Right ventricle myocardium inferior (tissue), 1 donor: ENCODE data around the gene GRID1. TPM values are rescaled to one million over a fixed set of nuclear protein-coding genes. Genes with fewer than 3 reads are reported as not detected.
"Not testable (repeated sequence)": the region's sequence is repeated elsewhere in the genome, so short reads cannot be mapped to it uniquely, and the experiment has no call there.

Experiments used
- ATAC-seq: fragments of 200-7000 bp; cut with Tn5 transposase; one replicate; pipeline ENCODE4 v1.9.1; 2020; ENCODE audit warnings: mild to moderate bottlenecking, moderate library complexity
- DNase-seq: peaks from one replicate; pipeline ENCODE4 v3.0.0; 2021; ENCODE audit errors: missing footprints
- intact Hi-C: fragments of 100-400 bp; cut with DNase I; formaldehyde crosslinking; loops from one replicate; pipeline ENCODE4 v1.11.0; 2022
- total RNA-seq: library from RNA; stranded (reverse); fragmentation: NEBNext Ultra II Directional; extraction: Animal tissue kit (Norgen Biotek cat#: 25700); gene quantifications from one replicate; pipeline ENCODE4 v1.2.1, GENCODE V29; 2021
- donor health status: DM: no; HTN: yes; CAD: no; lungs with severe emphysema.

GRID1 gene
- total RNA-seq, 1 donor from 2014 or later = 1.3 TPM

GRCh38 chr10:86179153-86179524 is 187.5 kb downstream of the GRID1 start:
- intact Hi-C loops = no loop called here
- DNase-seq (no peak), ATAC-seq (no peak)

DNA sequence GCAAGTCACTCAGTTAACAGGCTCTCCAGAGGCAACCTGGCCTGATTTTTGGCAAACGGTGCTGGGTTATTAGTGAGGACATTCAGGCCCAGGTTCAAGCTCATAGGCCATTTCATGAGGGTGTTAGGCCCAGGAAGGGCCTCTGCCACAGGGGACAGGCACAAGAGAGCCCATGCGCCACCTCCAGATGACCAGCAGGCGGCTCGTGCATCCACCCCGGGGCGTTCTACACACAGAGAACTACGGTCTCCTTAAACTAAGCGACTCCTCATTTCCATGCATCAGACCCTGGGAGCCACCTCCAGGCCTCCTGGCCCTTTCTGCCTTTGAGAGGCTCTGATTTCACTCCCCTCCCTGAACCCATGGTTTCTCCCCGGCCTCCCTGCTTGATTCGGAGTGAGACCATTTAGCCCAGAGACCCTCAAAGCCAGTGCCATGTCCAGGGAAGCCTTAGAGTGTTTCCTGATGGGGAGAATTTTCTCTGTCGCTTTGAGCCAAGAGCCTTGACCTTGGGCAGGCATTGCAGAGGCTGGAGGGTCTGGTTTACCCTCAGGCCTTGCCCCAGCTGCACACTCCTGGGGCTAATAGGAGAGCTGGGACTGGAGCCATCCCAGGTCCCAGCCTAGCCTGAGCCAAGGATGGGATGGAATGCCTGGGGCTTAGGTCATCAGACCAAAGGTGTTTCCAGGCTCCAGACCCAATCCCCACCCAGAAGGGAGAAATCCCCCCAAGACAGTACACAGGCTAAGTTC is 188.0 kb downstream of the GRID1 start:
- no peak for DNase-seq
- ATAC-seq = no peak
- intact Hi-C loops = no loop called here

- intact Hi-C loops = no loop called here
- ATAC-seq (no peak), DNase-seq (no peak)
Measured at GRCh38 chr10:86177537-86178155, 188.9 kb downstream of the GRID1 start.

DNA sequence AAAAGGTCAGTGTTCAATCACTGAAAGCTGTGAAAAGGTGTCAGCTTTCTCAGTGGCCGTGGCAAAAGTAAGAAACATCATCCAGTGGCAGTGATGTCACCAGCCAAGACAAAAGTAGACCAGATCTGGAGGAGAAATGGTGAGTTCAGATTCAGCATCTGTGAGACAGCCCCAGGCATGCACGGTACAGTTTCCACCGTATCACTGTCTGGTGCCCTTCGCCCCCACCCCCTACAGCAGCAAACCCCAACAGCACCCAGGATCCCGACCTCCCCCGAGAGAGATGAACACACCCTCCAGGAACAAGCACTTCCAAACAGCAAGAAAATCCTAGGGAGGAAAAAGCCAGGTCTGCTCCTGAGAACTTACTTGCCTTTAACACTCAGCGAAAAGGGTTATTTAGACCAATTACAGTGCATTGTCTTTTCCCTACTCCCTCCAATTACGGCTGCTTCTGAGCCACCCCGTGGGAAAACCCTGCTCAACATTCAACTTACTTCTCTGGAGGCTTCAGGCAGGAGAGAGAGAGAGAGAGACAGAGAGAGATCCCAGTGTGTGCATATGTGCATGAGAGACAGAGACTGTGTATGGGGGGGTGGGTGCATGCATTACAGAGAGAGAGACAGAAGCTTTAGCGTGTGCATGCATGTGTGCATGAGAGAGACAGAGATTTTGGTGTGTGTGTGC is 189.6 kb downstream of the GRID1 start:
- intact Hi-C loops = no loop called here
- ATAC-seq (no peak), DNase-seq (no peak)

DNA sequence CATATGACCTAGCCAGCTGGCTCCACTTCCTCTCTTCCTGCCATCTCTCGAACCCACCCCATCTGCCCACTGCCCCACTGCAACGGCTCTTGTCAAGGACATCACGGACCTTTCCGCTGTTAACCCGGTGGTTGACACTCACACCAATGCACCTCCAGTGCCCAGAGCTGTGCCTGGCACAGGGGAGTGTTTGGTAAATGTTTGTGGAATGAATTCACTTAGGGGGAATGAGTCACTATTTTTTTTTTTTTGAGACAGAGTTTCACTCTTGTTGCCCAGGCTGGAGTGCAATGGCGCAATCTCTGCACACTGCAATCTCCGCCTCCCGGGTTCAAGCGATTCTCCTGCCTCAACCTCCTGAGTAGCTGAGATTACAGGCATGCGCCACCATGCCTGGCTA is 191.1 kb downstream of the GRID1 start:
- ATAC-seq, DNase-seq, intact Hi-C loops: not testable (repeated sequence)

DNA sequence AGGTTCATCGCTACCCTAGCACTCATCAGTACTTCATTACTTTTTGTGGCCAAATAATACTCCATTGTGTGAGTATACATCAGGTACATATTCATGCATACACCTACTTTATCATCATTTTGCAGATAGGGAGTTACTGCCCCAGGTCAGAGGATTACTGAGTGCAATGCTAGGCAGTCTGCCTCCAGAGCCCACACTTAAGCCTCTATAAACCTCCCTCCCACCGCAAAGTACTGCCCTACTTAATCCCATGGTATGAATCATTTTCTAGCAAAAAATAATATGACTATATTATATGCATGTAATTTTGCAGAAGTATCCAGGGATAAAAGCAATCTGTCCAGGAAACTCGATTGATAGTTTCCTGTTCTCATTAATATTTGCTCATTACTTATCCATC is 194.3 kb downstream of the GRID1 start:
- no peak for ATAC-seq
- DNase-seq = no peak
- intact Hi-C loops = no loop called here

GRCh38 chr10:86170255-86171108 is 196.1 kb downstream of the GRID1 start:
- intact Hi-C loops = no loop called here
- no peak for DNase-seq
- no peak for ATAC-seq

GRCh38 chr10:86169506-86170254 is 196.9 kb downstream of the GRID1 start:
- ATAC-seq = no peak
- intact Hi-C loops = no loop called here
- DNase-seq = no peak

GRCh38 chr10:86169066-86169465 is 197.5 kb downstream of the GRID1 start:
- intact Hi-C loops = no loop called here
- ATAC-seq (no peak), DNase-seq (no peak)

GRCh38 chr10:86168256-86168655 is 198.3 kb downstream of the GRID1 start:
- no peak for ATAC-seq
- intact Hi-C loops = no loop called here
- DNase-seq = no peak

GRCh38 chr10:86167762-86168128 is 198.8 kb downstream of the GRID1 start:
- intact Hi-C loops = no loop called here
- ATAC-seq (no peak), DNase-seq (no peak)

DNA sequence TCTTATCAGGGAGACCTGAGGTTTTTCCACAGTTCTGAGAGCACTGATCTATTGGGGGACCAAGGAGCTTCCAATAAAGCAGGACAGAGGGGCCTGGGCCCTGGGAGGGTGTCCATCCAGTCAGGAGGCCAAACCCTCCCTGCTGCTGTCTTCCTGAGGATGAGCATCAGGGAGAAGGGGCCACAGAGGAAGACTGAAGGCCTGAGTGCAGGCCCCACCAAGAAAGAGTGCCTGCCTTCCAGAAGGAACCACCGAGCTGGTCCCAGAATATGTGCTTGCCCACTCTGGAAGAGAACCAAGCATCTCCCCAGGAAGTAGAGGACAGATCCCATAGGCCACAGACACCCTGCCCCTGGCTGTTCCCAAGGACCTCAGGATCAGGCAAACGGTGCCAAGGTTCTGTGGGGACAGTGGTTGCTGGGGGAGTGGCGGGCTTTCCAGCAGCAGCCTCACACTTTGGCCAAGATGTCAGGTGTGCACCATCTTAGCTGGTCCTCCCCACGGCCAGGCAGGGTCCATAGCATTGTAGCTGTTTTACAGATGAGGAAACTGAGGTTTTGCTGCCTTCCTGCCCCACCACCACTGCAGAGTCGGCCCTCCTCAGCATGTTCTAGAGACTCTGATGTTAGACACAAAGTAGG is 199.4 kb downstream of the GRID1 start:
- ATAC-seq (no peak), DNase-seq (no peak)
- intact Hi-C loops = no loop called here

- intact Hi-C loops = no loop called here
- DNase-seq (no peak), ATAC-seq (no peak)
Measured at GRCh38 chr10:86165666-86166065, 200.9 kb downstream of the GRID1 start.

DNA sequence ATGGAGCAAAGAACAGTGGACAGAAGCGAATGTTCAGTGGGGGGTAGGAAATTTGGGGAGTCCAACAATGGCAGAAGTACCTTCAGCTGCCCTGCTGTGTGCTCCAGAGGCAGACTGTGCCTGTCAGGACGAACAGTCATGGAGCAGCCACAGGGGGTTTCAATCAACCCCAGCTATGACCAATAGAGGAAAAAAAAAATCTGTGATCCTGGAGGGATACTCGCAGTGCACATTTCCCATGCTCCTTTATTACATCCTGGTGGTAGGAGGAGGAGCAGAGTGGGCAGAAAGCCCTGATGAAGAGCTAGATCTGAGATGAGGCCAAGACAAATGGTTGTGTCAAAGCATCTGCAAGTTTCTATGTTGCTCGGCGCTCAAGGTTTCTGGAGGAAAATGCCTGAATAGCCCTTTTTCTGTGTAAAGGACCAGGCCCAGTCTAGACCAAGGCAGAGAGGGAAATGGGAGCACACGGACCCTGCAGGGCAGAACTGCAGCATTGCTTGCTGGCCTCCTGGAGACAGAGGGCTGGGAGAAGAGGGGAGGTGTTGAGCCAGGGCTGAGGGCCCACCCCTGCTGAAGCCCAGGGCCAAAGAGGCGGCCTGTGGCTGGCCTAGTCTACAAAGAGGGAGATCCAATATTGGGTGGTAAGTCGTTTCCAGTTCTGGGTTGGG is 201.5 kb downstream of the GRID1 start:
- ATAC-seq (no peak), DNase-seq (no peak)
- intact Hi-C loops = no loop called here

- ATAC-seq (no peak), DNase-seq (no peak)
- intact Hi-C loops = no loop called here
Measured at GRCh38 chr10:86164174-86164774, 202.3 kb downstream of the GRID1 start.

- DNase-seq (no peak), ATAC-seq (no peak)
- intact Hi-C loops = no loop called here
Measured at GRCh38 chr10:86163522-86164173, 202.9 kb downstream of the GRID1 start.
